OCI-LY1 (cell line): ENCODE measurements around the gene EPN3.

Experiments used
- EZH2 ChIP-seq: fragments of 200-600 bp; sonication (generic), shearing (Covaris generic); IDR thresholded peaks from 2 replicates; pipeline ENCODE4 v1.8.0; 2017; ENCODE audit warnings: borderline replicate concordance, mixed run types, mild to moderate bottlenecking, antibody characterized with exemption, low read length, moderate library complexity, mixed read lengths
- TF ChIP-seq, protein P1 (sequence below): fragments of 200-600 bp; sonication (generic), shearing (Covaris generic); IDR thresholded peaks from 2 replicates; pipeline ENCODE4 v1.5.1; 2017; ENCODE audit warnings: mild to moderate bottlenecking, antibody characterized with exemption, low read length, moderate library complexity, mixed read lengths

DNA sequence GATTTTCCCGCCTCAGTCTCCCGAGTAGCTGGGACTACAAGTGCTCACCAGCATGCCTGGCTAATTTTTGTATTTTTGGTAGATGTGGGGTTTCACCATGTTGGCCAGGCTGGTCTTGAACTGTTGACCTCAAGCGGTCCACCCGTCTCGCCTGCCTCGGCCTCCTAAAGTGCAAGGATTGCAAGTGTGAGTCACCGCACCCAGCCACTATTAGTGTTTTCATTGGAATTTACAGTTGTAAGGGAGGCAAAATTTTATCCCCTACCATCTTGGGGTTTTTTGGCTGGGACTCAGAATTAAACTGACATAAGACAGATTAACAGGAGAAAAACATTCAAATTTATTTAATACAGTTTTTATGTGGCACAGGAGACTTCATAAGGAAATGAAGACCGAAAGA lies 36.6 kb upstream of the EPN3 start:
- TF ChIP-seq, protein P1, sequence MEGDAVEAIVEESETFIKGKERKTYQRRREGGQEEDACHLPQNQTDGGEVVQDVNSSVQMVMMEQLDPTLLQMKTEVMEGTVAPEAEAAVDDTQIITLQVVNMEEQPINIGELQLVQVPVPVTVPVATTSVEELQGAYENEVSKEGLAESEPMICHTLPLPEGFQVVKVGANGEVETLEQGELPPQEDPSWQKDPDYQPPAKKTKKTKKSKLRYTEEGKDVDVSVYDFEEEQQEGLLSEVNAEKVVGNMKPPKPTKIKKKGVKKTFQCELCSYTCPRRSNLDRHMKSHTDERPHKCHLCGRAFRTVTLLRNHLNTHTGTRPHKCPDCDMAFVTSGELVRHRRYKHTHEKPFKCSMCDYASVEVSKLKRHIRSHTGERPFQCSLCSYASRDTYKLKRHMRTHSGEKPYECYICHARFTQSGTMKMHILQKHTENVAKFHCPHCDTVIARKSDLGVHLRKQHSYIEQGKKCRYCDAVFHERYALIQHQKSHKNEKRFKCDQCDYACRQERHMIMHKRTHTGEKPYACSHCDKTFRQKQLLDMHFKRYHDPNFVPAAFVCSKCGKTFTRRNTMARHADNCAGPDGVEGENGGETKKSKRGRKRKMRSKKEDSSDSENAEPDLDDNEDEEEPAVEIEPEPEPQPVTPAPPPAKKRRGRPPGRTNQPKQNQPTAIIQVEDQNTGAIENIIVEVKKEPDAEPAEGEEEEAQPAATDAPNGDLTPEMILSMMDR: no peak
- no peak for TF ChIP-seq EZH2
